ENCODE data around the gene KLK4. TPM values are rescaled to one million over a fixed set of nuclear protein-coding genes. Genes with fewer than 3 reads are reported as not detected.

KLK4 gene
- total RNA-seq, 1 experiment from 2014 or later = 0.48 TPM

DNA sequence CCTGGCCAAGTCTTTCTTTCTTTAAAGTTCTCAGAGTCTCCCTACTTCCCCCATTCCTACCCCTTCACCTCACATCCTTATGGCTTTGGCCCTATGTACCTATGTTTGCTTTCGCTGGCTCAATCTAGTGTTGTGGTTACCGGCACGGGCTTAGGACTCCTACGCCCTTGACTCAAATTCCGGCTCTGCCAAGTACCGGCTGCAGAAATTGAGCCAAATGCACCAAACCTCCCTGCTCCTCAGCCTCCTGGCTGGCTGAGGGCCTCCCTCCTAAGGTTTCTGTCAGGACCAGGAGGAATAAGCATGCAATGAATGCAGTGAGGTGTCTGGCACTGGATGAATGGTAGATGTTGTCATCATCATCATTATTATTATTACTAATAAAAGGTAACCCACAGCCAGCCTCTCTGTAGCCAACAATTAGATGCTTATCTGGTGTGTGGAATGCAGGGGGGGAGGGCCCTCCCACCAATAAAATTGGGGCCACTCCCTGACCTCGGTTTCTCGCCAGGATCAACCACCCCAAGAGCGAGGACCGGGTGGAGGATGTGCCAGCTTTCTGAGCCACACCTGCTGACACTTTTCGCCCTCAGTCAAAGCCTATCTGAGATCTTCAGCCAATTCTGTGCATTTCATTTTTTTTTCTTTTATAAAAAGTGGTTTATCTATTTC lies 21.0 kb upstream of the KLK4 start:
- H4K8ac ChIP-seq (replicated peaks; ENCODE audit: insufficient read length, low read depth, low read length) = no peak overlapping the region
- WGBS (ENCODE audit: extremely low coverage, insufficient read length, low lambda C conversion rate) = no CpG with 5 or more reads among the region's 11 CpGs
- H3K4me1 ChIP-seq (ENCODE audit: insufficient read depth, low read length) = no peaks in the 10 kb centered on the region; the same call in 1 of the 2 replicates
- Mint-ChIP-seq H3K4me1 (peaks cover 4 to 6% of the 10 kb centered on the region in 2 experiments), H3K9me3 (peaks cover 0 to 2% of the 10 kb centered on the region in 2 experiments; a peak in 1 of 5 replicates), H3K36me3 (ENCODE audit: insufficient read depth in 1 of 3, low read depth in 3 of 3) (no peaks in the 10 kb centered on the region), H3K4me3 (no peak overlapping the region), H3K27me3 (ENCODE audit: low read depth) (peaks cover 38% of the 10 kb centered on the region), H3K27ac (no peak overlapping the region)
- H4K91ac ChIP-seq (ENCODE audit: insufficient read length, low read depth, low read length) = no peak overlapping the region
- TF ChIP-seq, protein P1, sequence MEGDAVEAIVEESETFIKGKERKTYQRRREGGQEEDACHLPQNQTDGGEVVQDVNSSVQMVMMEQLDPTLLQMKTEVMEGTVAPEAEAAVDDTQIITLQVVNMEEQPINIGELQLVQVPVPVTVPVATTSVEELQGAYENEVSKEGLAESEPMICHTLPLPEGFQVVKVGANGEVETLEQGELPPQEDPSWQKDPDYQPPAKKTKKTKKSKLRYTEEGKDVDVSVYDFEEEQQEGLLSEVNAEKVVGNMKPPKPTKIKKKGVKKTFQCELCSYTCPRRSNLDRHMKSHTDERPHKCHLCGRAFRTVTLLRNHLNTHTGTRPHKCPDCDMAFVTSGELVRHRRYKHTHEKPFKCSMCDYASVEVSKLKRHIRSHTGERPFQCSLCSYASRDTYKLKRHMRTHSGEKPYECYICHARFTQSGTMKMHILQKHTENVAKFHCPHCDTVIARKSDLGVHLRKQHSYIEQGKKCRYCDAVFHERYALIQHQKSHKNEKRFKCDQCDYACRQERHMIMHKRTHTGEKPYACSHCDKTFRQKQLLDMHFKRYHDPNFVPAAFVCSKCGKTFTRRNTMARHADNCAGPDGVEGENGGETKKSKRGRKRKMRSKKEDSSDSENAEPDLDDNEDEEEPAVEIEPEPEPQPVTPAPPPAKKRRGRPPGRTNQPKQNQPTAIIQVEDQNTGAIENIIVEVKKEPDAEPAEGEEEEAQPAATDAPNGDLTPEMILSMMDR (conservative IDR thresholded peaks at IDR 0.05) = no peak
- no peak overlapping the region for H3T11ph ChIP-seq (ENCODE audit: low read length)
- H3K56ac ChIP-seq (ENCODE audit: insufficient read length, low read depth, low read length) = no peak overlapping the region
- H2BK5ac ChIP-seq (ENCODE audit: insufficient read length, low read length) = no peak overlapping the region
- H2BK15ac ChIP-seq (ENCODE audit: low read depth, low read length) = no peak overlapping the region
- H3K18ac ChIP-seq (ENCODE audit: insufficient read length, low read depth, low read length) = no peak overlapping the region
- DNase-seq = no peak
- no peaks in the 10 kb centered on the region for H3K79me2 ChIP-seq (ENCODE audit: insufficient read depth, low read length)
- H3K4me2 ChIP-seq (ENCODE audit: insufficient read depth, insufficient read length, low read length) = no peak overlapping the region
- H4K5ac ChIP-seq (ENCODE audit: insufficient read length, low read depth, low read length) = no peak overlapping the region
- H3K27ac ChIP-seq (ENCODE audit: insufficient read length, low read depth, low read length) = no peak overlapping the region
- H3K9me3 ChIP-seq (ENCODE audit: control insufficient read depth, low read depth, low read length) = no peaks in the 10 kb centered on the region
- no peak overlapping the region for H2AFZ ChIP-seq (ENCODE audit: low read length)
- H3K14ac ChIP-seq (ENCODE audit: insufficient read depth, low read length) = no peak overlapping the region
- no peak overlapping the region for H2AK5ac ChIP-seq (ENCODE audit: insufficient read length, low read length)
- H3K4ac ChIP-seq (ENCODE audit: low read depth, low read length) = no peak overlapping the region
- H4K20me1 ChIP-seq (ENCODE audit: control insufficient read depth, insufficient read depth, insufficient read length) = no peaks in the 10 kb centered on the region
- H2BK120ac ChIP-seq (ENCODE audit: low read depth, low read length, poor library complexity, severe bottlenecking) = no peak overlapping the region
- H3K79me1 ChIP-seq (ENCODE audit: insufficient read depth, low read depth, low read length, poor library complexity, severe bottlenecking) = no peaks in the 10 kb centered on the region
- H3K27me3 ChIP-seq (ENCODE audit: insufficient read depth, low read length) = no peaks in the 10 kb centered on the region
- H2BK20ac ChIP-seq (ENCODE audit: low read depth, low read length, poor library complexity, severe bottlenecking) = no peak overlapping the region
- H3K23ac ChIP-seq (ENCODE audit: insufficient read length, low read depth, low read length) = no peak overlapping the region
- no peak overlapping the region for H3K9ac ChIP-seq (ENCODE audit: extremely low read depth, insufficient read length, low read length)
- H2BK12ac ChIP-seq (ENCODE audit: insufficient read length, low read depth, low read length) = no peak overlapping the region
- no peaks in the 10 kb centered on the region for H3K23me2 ChIP-seq (ENCODE audit: insufficient read length, low read depth, low read length, poor library complexity, severe bottlenecking)

All from H9 (cell line).